WERI-Rb-1 (cell line): ENCODE data around the gene NCOA1.

Experiments used
- DNase-seq: peaks from one replicate; pipeline ENCODE4 v3.0.0-alpha.2; 2020
- H3K27ac ChIP-seq: fragments of 250-450 bp; sonication (Bioruptor Pico); 2 replicates; pipeline ENCODE4 v1.5.1; 2020; ENCODE audit warnings: mild to moderate bottlenecking, moderate library complexity
- H3K27me3 ChIP-seq: fragments of 250-450 bp; sonication (Bioruptor Pico); 2 replicates; pipeline ENCODE4 v1.5.1; 2021; ENCODE audit warnings: mild to moderate bottlenecking, low read depth, moderate library complexity; ENCODE audit not compliant: insufficient read depth, severe bottlenecking
- H3K36me3 ChIP-seq: fragments of 250-450 bp; sonication (Bioruptor Pico); 2 replicates; pipeline ENCODE4 v1.5.1; 2020; ENCODE audit warnings: mild to moderate bottlenecking, moderate library complexity
- H3K4me3 ChIP-seq: 2 replicates; pipeline ENCODE4 v1.5.1; 2011; ENCODE audit warnings: low read depth, mild to moderate bottlenecking, control low read depth, low read length
- H3K9me3 ChIP-seq: fragments of 250-450 bp; sonication (Bioruptor Pico); 2 replicates; pipeline ENCODE4 v1.5.1; 2021; ENCODE audit warnings: mild to moderate bottlenecking, moderate library complexity; ENCODE audit not compliant: severe bottlenecking
- CTCF ChIP-seq: IDR thresholded peaks from 2 replicates; pipeline ENCODE4 v1.5.1; 2011; ENCODE audit warnings: low read depth, mild to moderate bottlenecking, control low read depth, inconsistent platforms, low read length

NCOA1 gene

GRCh38 chr2:24620936-24621335 lies 129.9 kb downstream of the NCOA1 start:
- H3K27me3 ChIP-seq = no peaks in the 10 kb centered on the region
- no peak overlapping the region for H3K27ac ChIP-seq
- no peaks in the 10 kb centered on the region for H3K9me3 ChIP-seq
- no peaks in the 10 kb centered on the region for H3K36me3 ChIP-seq
- no peak overlapping the region for H3K4me3 ChIP-seq
- TF ChIP-seq CTCF = no peak
- no peak for DNase-seq

- Histone ChIP-seq H3K4me3 (no peak overlapping the region), H3K9me3 (no peaks in the 10 kb centered on the region), H3K36me3 (no peaks in the 10 kb centered on the region), H3K27me3 (no peaks in the 10 kb centered on the region), H3K27ac (no peak overlapping the region)
- no peak for DNase-seq
- no peak for TF ChIP-seq CTCF
Observed at GRCh38 chr2:24621779-24622538, 130.9 kb downstream of the NCOA1 start.

- no peak for TF ChIP-seq CTCF
- no peaks in the 10 kb centered on the region for H3K27me3 ChIP-seq
- H3K4me3 ChIP-seq = no peak overlapping the region
- H3K27ac ChIP-seq = no peak overlapping the region
- no peaks in the 10 kb centered on the region for H3K9me3 ChIP-seq
- no peak for DNase-seq
- H3K36me3 ChIP-seq = no peaks in the 10 kb centered on the region
Observed at GRCh38 chr2:24623535-24623934, 132.5 kb downstream of the NCOA1 start.

- Histone ChIP-seq H3K27ac (no peak overlapping the region), H3K27me3 (no peaks in the 10 kb centered on the region), H3K36me3 (no peaks in the 10 kb centered on the region), H3K4me3 (no peak overlapping the region), H3K9me3 (no peaks in the 10 kb centered on the region)
- TF ChIP-seq CTCF = no peak
- no peak for DNase-seq
Observed at GRCh38 chr2:24625728-24626127, 134.7 kb downstream of the NCOA1 start.

- no peaks in the 10 kb centered on the region for H3K9me3 ChIP-seq
- no peak for DNase-seq
- no peak overlapping the region for H3K27ac ChIP-seq
- no peak overlapping the region for H3K4me3 ChIP-seq
- no peak for TF ChIP-seq CTCF
- no peaks in the 10 kb centered on the region for H3K36me3 ChIP-seq
- no peaks in the 10 kb centered on the region for H3K27me3 ChIP-seq
Observed at GRCh38 chr2:24626131-24626530, 135.1 kb downstream of the NCOA1 start.

- no peak for TF ChIP-seq CTCF
- DNase-seq = no peak
- Histone ChIP-seq H3K9me3 (no peaks in the 10 kb centered on the region), H3K27ac (no peak overlapping the region), H3K36me3 (no peaks in the 10 kb centered on the region), H3K4me3 (no peak overlapping the region), H3K27me3 (no peaks in the 10 kb centered on the region)
Observed at GRCh38 chr2:24628746-24629145, 137.7 kb downstream of the NCOA1 start.
